MM.1S (cell line): Measurements from ENCODE around the gene PTTG1IP.

Experiments used
- DNase-seq: peaks from one replicate; pipeline ENCODE4 v3.0.0-alpha.2; 2015
- H2AFZ ChIP-seq: fragments of 300-600 bp; sonication (generic); 2 replicates; pipeline ENCODE4 v1.6.0; 2016; ENCODE audit warnings: antibody characterized with exemption, low read length
- H3F3A ChIP-seq: fragments of 300-600 bp; sonication (generic); 2 replicates; pipeline ENCODE4 v1.6.1; 2016; ENCODE audit warnings: mild to moderate bottlenecking, antibody characterized with exemption, low read length, moderate library complexity, mixed read lengths; ENCODE audit not compliant: insufficient read depth
- H3K27ac ChIP-seq: fragments of 300-600 bp; sonication (generic); 2 replicates; pipeline ENCODE4 v1.5.1; 2016; ENCODE audit warnings: mild to moderate bottlenecking, low read length
- H3K27me3 ChIP-seq: fragments of 300-600 bp; sonication (generic); replicated peaks from 2 replicates; pipeline ENCODE4 v1.6.0; 2016; ENCODE audit warnings: low read length; ENCODE audit not compliant: insufficient read depth
- H3K36me3 ChIP-seq: fragments of 300-600 bp; sonication (generic); replicated peaks from 2 replicates; pipeline ENCODE4 v1.6.1; 2016; ENCODE audit warnings: mild to moderate bottlenecking, low read length, mixed read lengths; ENCODE audit not compliant: insufficient read depth
- H3K4me1 ChIP-seq: fragments of 300-600 bp; sonication (generic); 2 replicates; pipeline ENCODE4 v1.6.1; 2016; ENCODE audit warnings: low read length, mixed read lengths
- H3K4me2 ChIP-seq: fragments of 300-600 bp; sonication (generic); 2 replicates; pipeline ENCODE4 v1.6.0; 2016; ENCODE audit warnings: low read depth, low read length
- H3K4me3 ChIP-seq: fragments of 300-600 bp; sonication (generic); 2 replicates; pipeline ENCODE4 v1.5.1; 2016; ENCODE audit warnings: low read length, mixed read lengths
- H3K79me2 ChIP-seq: fragments of 300-600 bp; sonication (generic); 2 replicates; pipeline ENCODE4 v1.6.1; 2016; ENCODE audit warnings: mixed run types, low read length, mixed read lengths
- H3K9ac ChIP-seq: fragments of 300-600 bp; sonication (generic); 2 replicates; pipeline ENCODE4 v1.6.1; 2016; ENCODE audit warnings: low read length, mixed read lengths
- H3K9me2 ChIP-seq: fragments of 300-600 bp; sonication (generic); replicated peaks from 2 replicates; pipeline ENCODE4 v1.6.1; 2016; ENCODE audit warnings: mild to moderate bottlenecking, low read length, mixed read lengths; ENCODE audit not compliant: insufficient read depth
- H3K9me3 ChIP-seq: fragments of 300-600 bp; sonication (generic); replicated peaks from 2 replicates; pipeline ENCODE4 v1.6.1; 2016; ENCODE audit warnings: mild to moderate bottlenecking, low read length, mixed read lengths; ENCODE audit not compliant: insufficient read depth
- H4K20me1 ChIP-seq: fragments of 300-600 bp; sonication (generic); 2 replicates; pipeline ENCODE4 v1.6.1; 2016; ENCODE audit warnings: mild to moderate bottlenecking, low read length, moderate library complexity, mixed read lengths; ENCODE audit not compliant: insufficient read depth
- EZH2 ChIP-seq: fragments of 300-600 bp; sonication (generic); optimal IDR thresholded peaks from 2 replicates; pipeline ENCODE3; 2017; ENCODE audit warnings: low read depth, mild to moderate bottlenecking, antibody characterized with exemption, low read length, mixed read lengths
- EZH2phosphoT487 ChIP-seq: fragments of 300-600 bp; sonication (generic); IDR thresholded peaks from 2 replicates; pipeline ENCODE4 v1.6.1; 2018; ENCODE audit warnings: antibody characterized with exemption, low read length
- TF ChIP-seq, protein P1 (sequence below): fragments of 300-600 bp; sonication (generic); IDR thresholded peaks from 2 replicates; pipeline ENCODE4 v1.5.1; 2016; ENCODE audit warnings: antibody characterized with exemption, low read length, mixed read lengths

PTTG1IP gene

DNA sequence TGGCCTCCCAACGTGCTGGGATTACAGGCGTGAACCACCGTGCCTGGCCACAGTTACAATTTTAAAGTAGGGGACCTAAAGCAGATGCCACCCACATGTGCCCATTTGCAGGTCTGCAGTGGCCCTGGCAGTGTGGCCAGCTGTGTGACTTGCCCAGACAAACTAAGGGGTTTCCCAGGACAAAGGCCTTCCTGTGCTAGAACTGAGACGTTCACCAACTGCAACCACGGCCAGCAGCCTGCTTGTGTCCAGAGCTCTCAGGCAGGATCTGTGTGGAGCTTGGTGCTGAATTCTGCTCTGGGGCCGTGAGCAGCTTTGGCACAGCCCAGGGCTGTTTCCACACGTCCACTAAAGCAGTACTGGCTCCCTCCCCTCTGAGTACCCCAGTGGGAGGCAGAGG is 10.6 kb upstream of the PTTG1IP start:
- no peaks in the 10 kb centered on the region for H3K4me1 ChIP-seq
- H3K9ac ChIP-seq, result no peak overlapping the region
- no peak for DNase-seq
- H4K20me1 ChIP-seq, result no peaks in the 10 kb centered on the region
- TF ChIP-seq EZH2 (no peak), EZH2phosphoT487 (no peak)
- TF ChIP-seq, protein P1, sequence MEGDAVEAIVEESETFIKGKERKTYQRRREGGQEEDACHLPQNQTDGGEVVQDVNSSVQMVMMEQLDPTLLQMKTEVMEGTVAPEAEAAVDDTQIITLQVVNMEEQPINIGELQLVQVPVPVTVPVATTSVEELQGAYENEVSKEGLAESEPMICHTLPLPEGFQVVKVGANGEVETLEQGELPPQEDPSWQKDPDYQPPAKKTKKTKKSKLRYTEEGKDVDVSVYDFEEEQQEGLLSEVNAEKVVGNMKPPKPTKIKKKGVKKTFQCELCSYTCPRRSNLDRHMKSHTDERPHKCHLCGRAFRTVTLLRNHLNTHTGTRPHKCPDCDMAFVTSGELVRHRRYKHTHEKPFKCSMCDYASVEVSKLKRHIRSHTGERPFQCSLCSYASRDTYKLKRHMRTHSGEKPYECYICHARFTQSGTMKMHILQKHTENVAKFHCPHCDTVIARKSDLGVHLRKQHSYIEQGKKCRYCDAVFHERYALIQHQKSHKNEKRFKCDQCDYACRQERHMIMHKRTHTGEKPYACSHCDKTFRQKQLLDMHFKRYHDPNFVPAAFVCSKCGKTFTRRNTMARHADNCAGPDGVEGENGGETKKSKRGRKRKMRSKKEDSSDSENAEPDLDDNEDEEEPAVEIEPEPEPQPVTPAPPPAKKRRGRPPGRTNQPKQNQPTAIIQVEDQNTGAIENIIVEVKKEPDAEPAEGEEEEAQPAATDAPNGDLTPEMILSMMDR, result no peak
- H3K4me3 ChIP-seq, result no peak overlapping the region
- no peaks in the 10 kb centered on the region for H3K79me2 ChIP-seq
- no peaks in the 10 kb centered on the region for H3K9me3 ChIP-seq
- no peak overlapping the region for H3K27ac ChIP-seq
- H3F3A ChIP-seq, result no peaks in the 10 kb centered on the region
- H2AFZ ChIP-seq, result no peak overlapping the region
- H3K9me2 ChIP-seq, result no peaks in the 10 kb centered on the region
- no peaks in the 10 kb centered on the region for H3K36me3 ChIP-seq
- H3K4me2 ChIP-seq, result no peak overlapping the region
- peaks cover 93% of the 10 kb centered on the region for H3K27me3 ChIP-seq

DNA sequence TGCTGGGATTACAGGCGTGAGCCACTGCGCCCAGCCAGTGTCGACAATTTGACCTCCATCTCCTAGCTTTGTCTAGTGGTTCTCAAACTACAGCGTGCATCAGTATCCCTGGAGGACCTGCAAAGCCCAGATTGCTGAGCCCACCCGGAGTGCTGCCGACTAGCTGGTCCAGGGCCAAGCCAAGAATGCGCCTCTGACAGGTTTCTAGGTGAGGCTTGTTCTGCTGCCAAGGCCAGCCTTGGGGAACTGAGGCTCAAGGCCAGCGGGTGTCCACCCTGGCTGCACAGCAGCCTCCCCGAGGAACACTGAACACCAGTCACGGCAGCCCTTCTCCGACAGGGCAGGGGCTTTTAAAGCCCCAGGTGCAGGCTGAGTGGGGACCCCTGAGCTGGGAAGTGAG is 9.8 kb upstream of the PTTG1IP start:
- no peak overlapping the region for H3K27ac ChIP-seq
- H3K36me3 ChIP-seq, result no peaks in the 10 kb centered on the region
- H4K20me1 ChIP-seq, result no peaks in the 10 kb centered on the region
- no peak for DNase-seq
- H3K9me2 ChIP-seq, result no peaks in the 10 kb centered on the region
- no peaks in the 10 kb centered on the region for H3K4me1 ChIP-seq
- no peak overlapping the region for H2AFZ ChIP-seq
- H3K27me3 ChIP-seq, result peaks cover 93% of the 10 kb centered on the region
- H3K79me2 ChIP-seq, result no peaks in the 10 kb centered on the region
- no peak overlapping the region for H3K4me2 ChIP-seq
- H3K9ac ChIP-seq, result no peak overlapping the region
- no peak overlapping the region for H3K4me3 ChIP-seq
- H3K9me3 ChIP-seq, result no peaks in the 10 kb centered on the region
- no peaks in the 10 kb centered on the region for H3F3A ChIP-seq
- TF ChIP-seq EZH2 (no peak), EZH2phosphoT487 (no peak)
- TF ChIP-seq, protein P1, result no peak

- H3K4me1 ChIP-seq, result no peaks in the 10 kb centered on the region
- no peaks in the 10 kb centered on the region for H3K36me3 ChIP-seq
- H2AFZ ChIP-seq, result no peak overlapping the region
- H3K9me2 ChIP-seq, result no peaks in the 10 kb centered on the region
- H3F3A ChIP-seq, result no peaks in the 10 kb centered on the region
- H3K9me3 ChIP-seq, result no peaks in the 10 kb centered on the region
- no peak overlapping the region for H3K4me3 ChIP-seq
- H3K27me3 ChIP-seq, result peaks cover 84% of the 10 kb centered on the region
- H3K27ac ChIP-seq, result no peak overlapping the region
- TF ChIP-seq EZH2phosphoT487, result no peak
- TF ChIP-seq EZH2, result no peak
- TF ChIP-seq, protein P1, result no peak
- no peaks in the 10 kb centered on the region for H3K79me2 ChIP-seq
- no peaks in the 10 kb centered on the region for H4K20me1 ChIP-seq
- DNase-seq, result no peak
- no peak overlapping the region for H3K4me2 ChIP-seq
- H3K9ac ChIP-seq, result no peak overlapping the region
These were observed 7.8 kb upstream of the PTTG1IP start for GRCh38 chr21:44881198-44881872.
